Sigmoid colon (tissue), 4 donors: ENCODE results near the gene ADH7.
"Not testable (repeated sequence)": the region's sequence is repeated elsewhere in the genome, so short reads cannot be mapped to it uniquely, and the experiment has no call there.

Experiments used
- CTCF ChIP-seq, 4 experiments: fragments of 450-650 bp in 3 of 4; fragments of 200-600 bp in 1 of 4; IDR thresholded peaks; one replicate each; pipeline ENCODE4 v1.5.1; 2016 to 2019; ENCODE audit warnings: antibody characterized with exemption in 4 of 4, mild to moderate bottlenecking in 3 of 4, moderate library complexity in 2 of 4
- POLR2A ChIP-seq, 2 donors: fragments of 450-650 bp; IDR thresholded peaks; one replicate each; pipeline ENCODE4 v1.6.1; 2016; ENCODE audit warnings: antibody characterized with exemption in 2 of 2, mild to moderate bottlenecking in 2 of 2, moderate library complexity in 2 of 2
- POLR2AphosphoS5 ChIP-seq, 4 donors: sonication (generic); formaldehyde crosslinking; IDR thresholded peaks; one replicate each; pipeline ENCODE4 v1.6.1; 2017; ENCODE audit warnings: antibody characterized with exemption in 4 of 4

- not testable (repeated sequence) for TF ChIP-seq CTCF, POLR2AphosphoS5, POLR2A (IDR thresholded peaks at IDR 0.05)
Measured at GRCh38 chr4:99372464-99372863, 62.7 kb downstream of the ADH7 start.
